Panc1 (cell line): ENCODE data around the gene YIPF1. TPM values are rescaled to one million over a fixed set of nuclear protein-coding genes. Genes with fewer than 3 reads are reported as not detected.

ENCODE experiments used
- ATAC-seq: fragments of 200-7000 bp; cut with Tn5 transposase; 2 replicates; pipeline ENCODE4 v1.9.1; 2020; ENCODE audit warnings: mild to moderate bottlenecking, moderate library complexity
- BruUV-seq: library from RNA; stranded (reverse); fragments of 400-500 nt; replicated peaks from 2 replicates; lab custom pipeline; 2021; lab: Mats Ljungman, UMichigan
- CTCF ChIA-PET: fragments of 300-600 bp; sonication (Branson Sonifier 250); formaldehyde crosslinking; loops from one replicate; lab custom pipeline; 2022; ENCODE audit warnings: antibody characterized with exemption; lab: Charles Lee
- POLR2A ChIA-PET: fragments of 300-600 bp; sonication (Branson Sonifier 250); formaldehyde crosslinking; loops from one replicate; lab custom pipeline; 2022; ENCODE audit warnings: antibody characterized with exemption; lab: Charles Lee
- DNase-seq: peaks from one replicate; pipeline ENCODE4 v3.0.0-alpha.2; 2010; ENCODE audit warnings: low read depth, low spot score
- H3K27ac ChIP-seq: 2 replicates; pipeline ENCODE4 v1.5.1; 2011; ENCODE audit warnings: mild to moderate bottlenecking, low read length, inconsistent platforms
- H3K27me3 ChIP-seq: fragments of 200-500 bp; sonication (Bioruptor generic); 2 replicates; pipeline ENCODE4 v1.6.0; 2014; ENCODE audit warnings: low read length, inconsistent platforms; ENCODE audit not compliant: control insufficient read depth, insufficient read depth
- H3K36me3 ChIP-seq: fragments of 200-500 bp; sonication (Bioruptor generic); 2 replicates; pipeline ENCODE4 v1.5.1; 2014; ENCODE audit warnings: inconsistent platforms, mild to moderate bottlenecking, low read length, moderate library complexity; ENCODE audit not compliant: control insufficient read depth, insufficient read depth
- H3K4me1 ChIP-seq: 2 replicates; pipeline ENCODE4 v1.5.1; 2011; ENCODE audit warnings: inconsistent platforms, mild to moderate bottlenecking, low read length, moderate library complexity; ENCODE audit not compliant: control insufficient read depth, insufficient read depth
- H3K4me3 ChIP-seq, 2 experiments: 2 replicates each; pipeline ENCODE4 v1.5.1; 2011 to 2012; ENCODE audit warnings: low read depth in 2 of 2, low read length in 2 of 2, mild to moderate bottlenecking in 2 of 2, inconsistent platforms in 1 of 2, moderate library complexity in 1 of 2
- H3K9me3 ChIP-seq: fragments of 200-500 bp; sonication (Bioruptor generic); 2 replicates; pipeline ENCODE4 v1.5.1; 2014; ENCODE audit warnings: low read depth, mild to moderate bottlenecking, inconsistent platforms, low read length, moderate library complexity; ENCODE audit not compliant: control insufficient read depth, insufficient read depth
- CTCF ChIP-seq: fragments of 450-650 bp; IDR thresholded peaks from 2 replicates; pipeline ENCODE4 v1.5.1; 2017; ENCODE audit warnings: mild to moderate bottlenecking
- POLR2AphosphoS5 ChIP-seq: IDR thresholded peaks from 2 replicates; pipeline ENCODE4 v1.6.1; 2012; ENCODE audit warnings: mild to moderate bottlenecking, low read depth, low read length, moderate library complexity
- REST ChIP-seq, 2 experiments: IDR thresholded peaks; 2 replicates each; pipeline ENCODE4 v1.6.1; 2011 to 2012; ENCODE audit warnings: low read depth in 2 of 2, control low read depth in 1 of 2, low read length in 1 of 2, mild to moderate bottlenecking in 1 of 2, moderate library complexity in 1 of 2; ENCODE audit not compliant: insufficient read depth in 1 of 2
- SIN3A ChIP-seq: IDR thresholded peaks from 2 replicates; pipeline ENCODE4 v1.6.1; 2012; ENCODE audit warnings: low read depth, mild to moderate bottlenecking, low read length, moderate library complexity, borderline replicate concordance; ENCODE audit not compliant: insufficient read depth
- TCF7L2 ChIP-seq: IDR thresholded peaks from 2 replicates; pipeline ENCODE4 v1.6.1; 2011; ENCODE audit warnings: mild to moderate bottlenecking, low read depth, low read length, inconsistent platforms
- in situ Hi-C: cut with HindIII; loops from 2 replicates; pipeline ENCODE4 v1.10.0; 2016; ENCODE audit warnings: low sequenced_read_pairs, low pct_unique_long_range_greater_than_20kb
- intact Hi-C: fragments of 100-400 bp; cut with micrococcal nuclease; formaldehyde crosslinking; loops from one replicate; pipeline ENCODE4 v1.10.0; 2022; ENCODE audit not compliant: unreplicated experiment
- total RNA-seq: library from RNA; stranded (reverse); gene quantifications from one replicate; pipeline ENCODE4 v1.2.1, GENCODE V29; 2021; ENCODE audit not compliant: unreplicated experiment

Gene YIPF1
- total RNA-seq, 1 experiment from 2014 or later: 21.4 TPM

- intact Hi-C loops: no loop called here
- in situ Hi-C loops: no loop called here
- Histone ChIP-seq H3K4me3 (no peak overlapping the region), H3K4me1 (no peaks in the 10 kb centered on the region), H3K36me3 (peaks cover 11% of the 10 kb centered on the region; the same call in 1 of the 2 replicates), H3K27me3 (no peaks in the 10 kb centered on the region), H3K9me3 (no peaks in the 10 kb centered on the region), H3K27ac (no peak overlapping the region)
- CTCF ChIA-PET: no interaction called here
- BruUV-seq: no TSS peak
- DNase-seq (no peak), ATAC-seq (no peak)
- POLR2A ChIA-PET: no interaction called here
- TF ChIP-seq SIN3A (no peak), TCF7L2 (no peak), POLR2AphosphoS5 (no peak), REST (IDR thresholded peaks at IDR 0.05; ENCODE audit: insufficient read depth in 1 of 2, low read depth in 2 of 2, low read length in 1 of 2) (no peak), CTCF (no peak)
These were observed 64.3 kb downstream of the YIPF1 start for GRCh38 chr1:53825306-53825705.

GRCh38 chr1:53822931-53823330 is 66.7 kb downstream of the YIPF1 start:
- POLR2A ChIA-PET: no interaction called here
- peaks cover 22% of the 10 kb centered on the region for H3K36me3 ChIP-seq
- H3K9me3 ChIP-seq: no peaks in the 10 kb centered on the region
- no peaks in the 10 kb centered on the region for H3K4me1 ChIP-seq
- in situ Hi-C loops: no loop called here
- no peak overlapping the region for H3K4me3 ChIP-seq
- CTCF ChIA-PET: no interaction called here
- H3K27ac ChIP-seq: no peak overlapping the region
- TF ChIP-seq REST (IDR thresholded peaks at IDR 0.05; ENCODE audit: insufficient read depth in 1 of 2, low read depth in 2 of 2, low read length in 1 of 2) (no peak), SIN3A (no peak), POLR2AphosphoS5 (no peak), CTCF (no peak), TCF7L2 (no peak)
- no peak for DNase-seq
- intact Hi-C loops: no loop called here
- ATAC-seq: no peak
- no peaks in the 10 kb centered on the region for H3K27me3 ChIP-seq
- BruUV-seq: no TSS peak
